B cell (primary cell): ENCODE results near the gene SLC47A2.

Experiments used
- CTCF ChIP-seq: fragments of 200-600 bp; IDR thresholded peaks from one replicate; pipeline ENCODE4 v1.8.0; 2022; ENCODE audit warnings: antibody characterized with exemption, mild to moderate bottlenecking
- EZH2 ChIP-seq: IDR thresholded peaks from 2 replicates; pipeline ENCODE4 v1.6.1; 2012; ENCODE audit warnings: borderline replicate concordance, low read depth, mild to moderate bottlenecking, moderate library complexity, low read length; ENCODE audit not compliant: insufficient read depth, poor library complexity, severe bottlenecking

GRCh38 chr17:19703828-19704613, 12.4 kb downstream of the SLC47A2 start:
- TF ChIP-seq CTCF (no peak), EZH2 (no peak)
